ENCODE measurements around the gene FBXL16.

Gene FBXL16

DNA sequence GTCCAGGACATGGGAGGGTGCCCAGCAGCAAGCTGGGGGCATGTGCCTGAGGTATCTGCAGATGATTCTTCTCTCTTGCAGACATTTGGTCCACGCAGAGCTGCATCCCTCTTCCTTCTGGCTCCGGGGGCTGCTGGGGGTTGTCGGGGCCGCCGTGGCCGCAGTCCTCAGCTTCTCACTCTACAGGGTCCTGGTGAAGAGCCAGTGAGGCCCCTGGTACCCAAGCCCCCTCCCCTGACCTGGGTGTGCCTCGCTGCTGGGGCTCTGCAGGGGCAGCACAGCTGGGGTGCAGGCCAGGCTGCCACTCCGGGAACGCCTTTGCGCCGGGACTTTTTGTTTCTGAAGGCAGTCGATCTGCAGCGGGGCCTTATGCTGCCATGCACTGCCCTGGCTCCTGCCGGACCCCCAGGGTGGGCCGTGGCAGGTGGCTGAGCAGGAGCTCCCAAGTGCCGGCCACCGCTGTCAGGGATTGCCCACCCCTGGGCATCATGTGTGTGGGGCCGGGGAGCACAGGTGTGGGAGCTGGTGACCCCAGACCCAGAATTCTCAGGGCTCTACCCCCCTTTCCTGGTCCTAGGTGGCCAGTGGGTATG lies 32.1 kb downstream of the FBXL16 start:
- H3K4ac ChIP-seq (ENCODE audit: low read depth, low read length) = no peak overlapping the region
- no peak overlapping the region for H4K91ac ChIP-seq (ENCODE audit: low read depth, low read length)
- peaks cover 2% of the 10 kb centered on the region for H3K9me3 ChIP-seq (ENCODE audit: insufficient read depth, low read depth, low read length)
- no peaks in the 10 kb centered on the region for H3K79me1 ChIP-seq (ENCODE audit: low read length)
- H3K4me3 ChIP-seq (ENCODE audit: low read depth, low read length) = no peak overlapping the region
- H4K12ac ChIP-seq (ENCODE audit: low read depth, low read length) = no peak overlapping the region
- no peak overlapping the region for H2AFZ ChIP-seq (ENCODE audit: insufficient read depth, low read length, poor library complexity)
- WGBS (ENCODE audit: extremely low coverage, insufficient coverage, insufficient read length) = no CpG with 5 or more reads among the region's 18 CpGs
- no peak overlapping the region for H2BK5ac ChIP-seq (ENCODE audit: low read depth, low read length, poor library complexity)
- no peak overlapping the region for H2AK5ac ChIP-seq (ENCODE audit: low read length)
- H3K79me2 ChIP-seq (ENCODE audit: control insufficient read depth, insufficient read depth, low read length, poor library complexity) = peaks cover 3% of the 10 kb centered on the region
- peaks cover 54 to 56% of the 10 kb centered on the region in 2 experiments for H3K36me3 ChIP-seq (ENCODE audit: control insufficient read depth in 1 of 2, insufficient read depth in 2 of 2, low read length in 2 of 2)
- DNase-seq = no peak
- no peak overlapping the region for H3K27ac ChIP-seq (ENCODE audit: low read depth, low read length)
- H3K23ac ChIP-seq (ENCODE audit: low read length) = no peak overlapping the region
- no peak overlapping the region for H3K4me2 ChIP-seq (ENCODE audit: low read length)
- H2BK12ac ChIP-seq (ENCODE audit: low read length) = no peak overlapping the region
- no peak overlapping the region for H3K9ac ChIP-seq (ENCODE audit: low read length)
- no peak overlapping the region for H2BK120ac ChIP-seq (ENCODE audit: insufficient read depth, low read length, poor library complexity)
- H3K18ac ChIP-seq (ENCODE audit: low read length) = no peak overlapping the region
- H4K8ac ChIP-seq (ENCODE audit: low read depth, low read length) = no peak overlapping the region
- no peak overlapping the region for H3K14ac ChIP-seq (ENCODE audit: low read length)
- H3K4me1 ChIP-seq (ENCODE audit: control insufficient read depth in 1 of 2, insufficient read depth in 2 of 2, low read length in 2 of 2) = peaks cover 13 to 15% of the 10 kb centered on the region in 2 experiments
- peaks cover 3% of the 10 kb centered on the region for H3K27me3 ChIP-seq (ENCODE audit: insufficient read depth, low read length)

DNA sequence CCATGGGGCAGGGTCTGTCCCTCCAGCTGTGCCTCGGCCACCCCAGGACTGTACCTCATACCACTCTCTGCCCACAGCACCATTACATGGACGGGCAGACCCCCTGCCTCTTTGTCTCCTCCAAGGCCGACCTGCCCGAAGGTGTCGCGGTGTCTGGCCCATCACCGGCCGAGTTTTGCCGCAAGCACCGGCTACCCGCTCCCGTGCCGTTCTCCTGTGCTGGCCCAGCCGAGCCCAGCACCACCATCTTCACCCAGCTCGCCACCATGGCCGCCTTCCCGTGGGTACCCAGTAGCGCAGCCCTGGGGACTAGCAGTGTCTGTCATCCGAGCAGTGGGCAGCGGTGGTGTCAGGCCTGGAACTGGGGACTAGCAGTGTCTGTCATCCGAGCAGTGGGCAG lies 32.8 kb downstream of the FBXL16 start:
- H2AK5ac ChIP-seq (ENCODE audit: low read length) = no peak overlapping the region

DNA sequence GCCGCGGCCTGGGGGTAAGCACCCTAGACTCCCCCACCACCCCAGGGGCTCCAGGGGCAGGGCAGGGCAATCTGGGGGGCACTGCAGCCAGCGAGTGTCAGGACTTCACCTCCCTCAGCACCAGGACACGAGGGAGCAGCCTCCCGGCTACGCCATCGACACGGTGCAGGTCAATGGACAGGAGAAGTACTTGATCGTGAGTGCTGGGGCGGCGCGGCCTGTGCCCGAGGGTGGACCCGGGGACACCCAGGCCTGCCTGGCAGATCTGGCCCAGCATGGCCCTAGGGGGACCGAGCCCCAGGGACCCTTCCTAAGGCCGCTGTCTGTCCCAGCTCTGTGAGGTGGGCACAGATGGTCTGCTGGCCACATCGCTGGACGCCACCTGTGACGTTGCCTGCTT lies 33.2 kb downstream of the FBXL16 start:
- Histone ChIP-seq H4K12ac (ENCODE audit: low read depth, low read length) (no peak overlapping the region), H2BK12ac (ENCODE audit: low read length) (no peak overlapping the region), H4K91ac (ENCODE audit: low read depth, low read length) (no peak overlapping the region), H4K8ac (ENCODE audit: low read depth, low read length) (no peak overlapping the region), H3K79me1 (ENCODE audit: low read length) (peaks cover 5% of the 10 kb centered on the region), H3K23ac (ENCODE audit: low read length) (no peak overlapping the region), H2BK120ac (ENCODE audit: insufficient read depth, low read length, poor library complexity) (no peak overlapping the region), H3K9ac (ENCODE audit: low read length) (no peak overlapping the region), H3K4me2 (ENCODE audit: low read length) (no peak overlapping the region), H3K9me3 (ENCODE audit: insufficient read depth, low read depth, low read length) (peaks cover 2% of the 10 kb centered on the region), H3K4ac (ENCODE audit: low read depth, low read length) (no peak overlapping the region), H3K27me3 (ENCODE audit: insufficient read depth, low read length) (peaks cover 3% of the 10 kb centered on the region), H3K4me1 (ENCODE audit: control insufficient read depth in 1 of 2, insufficient read depth in 2 of 2, low read length in 2 of 2) (peaks cover 13 to 15% of the 10 kb centered on the region in 2 experiments), H3K36me3 (ENCODE audit: control insufficient read depth in 1 of 2, insufficient read depth in 2 of 2, low read length in 2 of 2) (peaks cover 54 to 56% of the 10 kb centered on the region in 2 experiments), H3K4me3 (ENCODE audit: low read depth, low read length) (no peak overlapping the region), H2AFZ (ENCODE audit: insufficient read depth, low read length, poor library complexity) (no peak overlapping the region), H2AK5ac (ENCODE audit: low read length) (no peak overlapping the region), H3K14ac (ENCODE audit: low read length) (no peak overlapping the region), H3K79me2 (ENCODE audit: control insufficient read depth, insufficient read depth, low read length, poor library complexity) (peaks cover 8% of the 10 kb centered on the region), H3K18ac (ENCODE audit: low read length) (no peak overlapping the region), H3K27ac (ENCODE audit: low read depth, low read length) (no peak overlapping the region), H2BK5ac (ENCODE audit: low read depth, low read length, poor library complexity) (no peak overlapping the region)
- WGBS (ENCODE audit: extremely low coverage, insufficient coverage, insufficient read length) = no CpG with 5 or more reads among the region's 19 CpGs
- no peak for DNase-seq

More for the DNA sequence above, 32.8 kb downstream of the FBXL16 start:
- Histone ChIP-seq H3K4me3 (ENCODE audit: low read depth, low read length) (no peak overlapping the region), H3K27me3 (ENCODE audit: insufficient read depth, low read length) (peaks cover 3% of the 10 kb centered on the region), H3K27ac (ENCODE audit: low read depth, low read length) (no peak overlapping the region), H3K18ac (ENCODE audit: low read length) (no peak overlapping the region), H2AFZ (ENCODE audit: insufficient read depth, low read length, poor library complexity) (no peak overlapping the region), H2BK12ac (ENCODE audit: low read length) (no peak overlapping the region), H3K9me3 (ENCODE audit: insufficient read depth, low read depth, low read length) (peaks cover 2% of the 10 kb centered on the region), H3K79me1 (ENCODE audit: low read length) (peaks cover 5% of the 10 kb centered on the region), H3K4ac (ENCODE audit: low read depth, low read length) (no peak overlapping the region), H3K9ac (ENCODE audit: low read length) (no peak overlapping the region), H3K23ac (ENCODE audit: low read length) (no peak overlapping the region), H2BK120ac (ENCODE audit: insufficient read depth, low read length, poor library complexity) (no peak overlapping the region), H3K36me3 (ENCODE audit: control insufficient read depth in 1 of 2, insufficient read depth in 2 of 2, low read length in 2 of 2) (peaks cover 54 to 56% of the 10 kb centered on the region in 2 experiments), H3K14ac (ENCODE audit: low read length) (no peak overlapping the region), H4K12ac (ENCODE audit: low read depth, low read length) (no peak overlapping the region), H4K8ac (ENCODE audit: low read depth, low read length) (no peak overlapping the region), H4K91ac (ENCODE audit: low read depth, low read length) (no peak overlapping the region), H3K79me2 (ENCODE audit: control insufficient read depth, insufficient read depth, low read length, poor library complexity) (peaks cover 8% of the 10 kb centered on the region), H2BK5ac (ENCODE audit: low read depth, low read length, poor library complexity) (no peak overlapping the region), H3K4me1 (ENCODE audit: control insufficient read depth in 1 of 2, insufficient read depth in 2 of 2, low read length in 2 of 2) (peaks cover 13 to 15% of the 10 kb centered on the region in 2 experiments), H3K4me2 (ENCODE audit: low read length) (no peak overlapping the region)
- DNase-seq = no peak
- no CpG with 5 or more reads among the region's 21 CpGs for WGBS (ENCODE audit: extremely low coverage, insufficient coverage, insufficient read length)

- no peak overlapping the region for H3K27ac ChIP-seq (ENCODE audit: low read depth, low read length)
These were observed 34.1 kb downstream of the FBXL16 start for GRCh38 chr16:671353-672131.

More at GRCh38 chr16:671353-672131, 34.1 kb downstream of the FBXL16 start:
- H3K36me3 ChIP-seq (ENCODE audit: control insufficient read depth in 1 of 2, insufficient read depth in 2 of 2, low read length in 2 of 2) = peaks cover 54 to 56% of the 10 kb centered on the region in 2 experiments
- H3K79me2 ChIP-seq (ENCODE audit: control insufficient read depth, insufficient read depth, low read length, poor library complexity) = peaks cover 8% of the 10 kb centered on the region
- H3K14ac ChIP-seq (ENCODE audit: low read length) = no peak overlapping the region
- H2AK5ac ChIP-seq (ENCODE audit: low read length) = no peak overlapping the region
- H2BK5ac ChIP-seq (ENCODE audit: low read depth, low read length, poor library complexity) = no peak overlapping the region
- H3K79me1 ChIP-seq (ENCODE audit: low read length) = peaks cover 5% of the 10 kb centered on the region
- DNase-seq = no peak
- H3K9ac ChIP-seq (ENCODE audit: low read length) = no peak overlapping the region
- peaks cover 3% of the 10 kb centered on the region for H3K27me3 ChIP-seq (ENCODE audit: insufficient read depth, low read length)
- no peak overlapping the region for H4K8ac ChIP-seq (ENCODE audit: low read depth, low read length)
- peaks cover 13 to 15% of the 10 kb centered on the region in 2 experiments for H3K4me1 ChIP-seq (ENCODE audit: control insufficient read depth in 1 of 2, insufficient read depth in 2 of 2, low read length in 2 of 2)
- H3K4me2 ChIP-seq (ENCODE audit: low read length) = no peak overlapping the region
- H3K23ac ChIP-seq (ENCODE audit: low read length) = no peak overlapping the region
- WGBS (ENCODE audit: extremely low coverage, insufficient coverage, insufficient read length) = no CpG with 5 or more reads among the region's 40 CpGs
- no peak overlapping the region for H2BK12ac ChIP-seq (ENCODE audit: low read length)
- no peak overlapping the region for H3K18ac ChIP-seq (ENCODE audit: low read length)
- H4K91ac ChIP-seq (ENCODE audit: low read depth, low read length) = no peak overlapping the region
- H2BK120ac ChIP-seq (ENCODE audit: insufficient read depth, low read length, poor library complexity) = no peak overlapping the region
- H4K12ac ChIP-seq (ENCODE audit: low read depth, low read length) = no peak overlapping the region
- no peak overlapping the region for H3K4ac ChIP-seq (ENCODE audit: low read depth, low read length)
- no peak overlapping the region for H3K4me3 ChIP-seq (ENCODE audit: low read depth, low read length)
- H3K9me3 ChIP-seq (ENCODE audit: insufficient read depth, low read depth, low read length) = peaks cover 2% of the 10 kb centered on the region
- no peak overlapping the region for H2AFZ ChIP-seq (ENCODE audit: insufficient read depth, low read length, poor library complexity)
